Spinal cord (tissue), 10 donors: ENCODE results near the gene THOC6. TPM values are rescaled to one million over a fixed set of nuclear protein-coding genes. Genes with fewer than 3 reads are reported as not detected.
"Not testable (repeated sequence)": the region's sequence is repeated elsewhere in the genome, so short reads cannot be mapped to it uniquely, and the experiment has no call there.

Source experiments
- DNase-seq, 6 donors: peaks; one replicate each; pipeline versions ENCODE4 v3.0.0 to v3.0.0-alpha.2; 2013 to 2015; ENCODE audit warnings: low spot score in 6 of 6, low read depth in 4 of 6
- H3K27ac ChIP-seq: one replicate; pipeline ENCODE4 v1.5.1; 2013; ENCODE audit warnings: low read depth, low read length, control low read depth
- H3K27me3 ChIP-seq: one replicate; pipeline ENCODE4 v1.6.1; 2013; ENCODE audit warnings: low read length; ENCODE audit not compliant: control insufficient read depth, insufficient read depth
- H3K36me3 ChIP-seq: one replicate; pipeline ENCODE4 v1.6.1; 2013; ENCODE audit warnings: low read length; ENCODE audit not compliant: control insufficient read depth, insufficient read depth
- H3K4me1 ChIP-seq: one replicate; pipeline ENCODE4 v1.6.1; 2013; ENCODE audit warnings: low read length; ENCODE audit not compliant: control insufficient read depth, insufficient read depth
- H3K4me3 ChIP-seq: one replicate; pipeline ENCODE4 v1.5.1; 2013; ENCODE audit warnings: low read depth, low read length, control low read depth
- H3K9me3 ChIP-seq: one replicate; pipeline ENCODE4 v1.6.1; 2013; ENCODE audit warnings: low read length; ENCODE audit not compliant: control insufficient read depth, insufficient read depth
- WGBS: methylation state at CpG from one replicate; pipeline ENCODE4 v1.1.5; 2013; ENCODE audit warnings: missing lambda C conversion rate; ENCODE audit not compliant: insufficient coverage; 5-methylcytosine and 5-hydroxymethylcytosine counted together
- polyA plus RNA-seq, 2 donors: library from polyadenylated mRNA; unstranded; fragments of 120-200 nt; gene quantifications; one replicate each; pipeline ENCODE4 v1.2.1, GENCODE V29; 2013; ENCODE audit not compliant: insufficient read length in 2 of 2
- total RNA-seq, 2 donors: library from RNA; depleted of rRNA in 1 of 2; stranded (reverse); fragments of 120-200 nt in 1 of 2; fragments of >200 nt in 1 of 2; gene quantifications; one replicate each; pipeline versions ENCODE4 v1.2.3 to v1.2.4, GENCODE V29; 2013 to 2014
- donor health status: healthy.

The THOC6 gene
- total and polyA plus RNA-seq, 4 donors: 7.2 to 18.7 (median 14.6) TPM

- H3K27ac ChIP-seq: no peak overlapping the region
- H3K9me3 ChIP-seq: no peaks in the 10 kb centered on the region
- 86% methylated on average over 6 of the region's 7 CpGs for WGBS
- DNase-seq: no peak
- H3K27me3 ChIP-seq: no peaks in the 10 kb centered on the region
- peaks cover 4% of the 10 kb centered on the region for H3K4me1 ChIP-seq
- no peak overlapping the region for H3K4me3 ChIP-seq
- H3K36me3 ChIP-seq: no peaks in the 10 kb centered on the region
Observed at GRCh38 chr16:3066440-3066748, 42.6 kb downstream of the THOC6 start.

DNA sequence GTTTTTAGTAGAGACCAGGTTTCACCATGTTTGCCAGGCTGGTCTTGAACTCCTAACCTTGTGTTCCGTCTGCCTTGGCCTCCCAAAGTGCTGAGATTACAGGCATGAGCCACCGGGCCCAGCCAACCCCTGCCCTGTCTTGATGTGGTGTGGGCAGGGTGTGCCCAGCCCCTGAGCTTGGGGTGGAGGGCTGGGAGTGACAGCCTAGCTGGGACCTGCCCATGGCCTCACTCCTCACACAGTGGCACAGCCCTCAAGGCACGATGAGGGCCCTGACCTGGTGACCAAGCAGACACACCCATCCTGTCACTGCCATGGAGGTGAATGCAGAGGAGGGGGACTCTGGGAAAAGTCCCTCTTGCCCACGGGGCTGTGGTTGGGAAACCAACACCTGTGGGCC, 44.7 kb downstream of the THOC6 start:
- Histone ChIP-seq H3K9me3 (no peaks in the 10 kb centered on the region), H3K27me3 (no peaks in the 10 kb centered on the region), H3K36me3 (no peaks in the 10 kb centered on the region), H3K27ac (no peak overlapping the region), H3K4me1 (peaks cover 4% of the 10 kb centered on the region), H3K4me3 (no peak overlapping the region)
- no peak for DNase-seq
- WGBS: 83% methylated on average over 3 of the region's 4 CpGs

- H3K27ac ChIP-seq, H3K27me3 ChIP-seq, H3K4me1 ChIP-seq, H3K9me3 ChIP-seq, H3K36me3 ChIP-seq, H3K4me3 ChIP-seq, DNase-seq: not testable (repeated sequence)
- WGBS: 87% methylated on average over 10 of the region's 11 CpGs
Observed at GRCh38 chr16:3069146-3069545, 45.3 kb downstream of the THOC6 start.

- WGBS: 77% methylated on average over 7 of the region's 9 CpGs
- no peak overlapping the region for H3K27ac ChIP-seq
Observed at GRCh38 chr16:3070608-3071111, 46.8 kb downstream of the THOC6 start.

GRCh38 chr16:3071655-3072054, 47.8 kb downstream of the THOC6 start:
- WGBS: 82% methylated on average over 7 of the region's 7 CpGs
- Histone ChIP-seq H3K36me3 (no peaks in the 10 kb centered on the region), H3K27ac (no peak overlapping the region), H3K9me3 (no peaks in the 10 kb centered on the region), H3K4me1 (peaks cover 7% of the 10 kb centered on the region), H3K4me3 (no peak overlapping the region), H3K27me3 (no peaks in the 10 kb centered on the region)
- no peak for DNase-seq

More at GRCh38 chr16:3070608-3071111, 46.8 kb downstream of the THOC6 start:
- no peak for DNase-seq
- no peaks in the 10 kb centered on the region for H3K9me3 ChIP-seq
- peaks cover 7% of the 10 kb centered on the region for H3K4me1 ChIP-seq
- H3K4me3 ChIP-seq: no peak overlapping the region
- H3K27me3 ChIP-seq: no peaks in the 10 kb centered on the region
- no peaks in the 10 kb centered on the region for H3K36me3 ChIP-seq

DNA sequence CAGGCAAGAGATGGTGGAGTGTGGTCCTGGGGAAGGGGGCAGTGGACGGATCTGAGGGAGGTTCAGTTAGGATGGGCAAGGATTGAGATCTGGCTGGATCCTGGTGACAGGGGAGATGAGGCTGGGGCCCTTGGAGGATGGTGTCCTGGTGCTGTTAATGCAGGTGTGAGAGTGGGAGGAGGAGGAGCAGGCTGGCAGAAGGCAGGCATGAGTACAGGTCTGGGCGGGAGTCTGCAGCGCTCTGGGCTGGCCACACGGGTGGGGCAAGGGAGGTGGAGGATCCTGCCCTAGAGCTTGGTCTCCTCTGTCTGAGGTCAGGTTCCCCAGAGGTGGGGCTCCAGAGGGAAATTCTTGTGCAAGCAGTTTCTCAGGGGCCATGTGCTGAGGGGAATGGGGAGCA, 48.3 kb downstream of the THOC6 start:
- not testable (repeated sequence) for DNase-seq, H3K27ac ChIP-seq, H3K9me3 ChIP-seq, H3K36me3 ChIP-seq, H3K4me3 ChIP-seq, H3K27me3 ChIP-seq, H3K4me1 ChIP-seq
- WGBS: 68% methylated on average over 2 of the region's 4 CpGs

GRCh38 chr16:3072576-3073263, 48.9 kb downstream of the THOC6 start:
- not testable (repeated sequence) for H3K27me3 ChIP-seq, DNase-seq, H3K4me1 ChIP-seq, H3K36me3 ChIP-seq, H3K27ac ChIP-seq, H3K9me3 ChIP-seq, H3K4me3 ChIP-seq
- 20% methylated on average over 3 of the region's 18 CpGs for WGBS

GRCh38 chr16:3073448-3073847, 49.6 kb downstream of the THOC6 start:
- Histone ChIP-seq H3K4me1 (peaks cover 7% of the 10 kb centered on the region), H3K9me3 (no peaks in the 10 kb centered on the region), H3K4me3 (no peak overlapping the region), H3K27me3 (no peaks in the 10 kb centered on the region), H3K27ac (no peak overlapping the region), H3K36me3 (no peaks in the 10 kb centered on the region)
- no peak for DNase-seq
- 95% methylated on average over 7 of the region's 7 CpGs for WGBS

DNA sequence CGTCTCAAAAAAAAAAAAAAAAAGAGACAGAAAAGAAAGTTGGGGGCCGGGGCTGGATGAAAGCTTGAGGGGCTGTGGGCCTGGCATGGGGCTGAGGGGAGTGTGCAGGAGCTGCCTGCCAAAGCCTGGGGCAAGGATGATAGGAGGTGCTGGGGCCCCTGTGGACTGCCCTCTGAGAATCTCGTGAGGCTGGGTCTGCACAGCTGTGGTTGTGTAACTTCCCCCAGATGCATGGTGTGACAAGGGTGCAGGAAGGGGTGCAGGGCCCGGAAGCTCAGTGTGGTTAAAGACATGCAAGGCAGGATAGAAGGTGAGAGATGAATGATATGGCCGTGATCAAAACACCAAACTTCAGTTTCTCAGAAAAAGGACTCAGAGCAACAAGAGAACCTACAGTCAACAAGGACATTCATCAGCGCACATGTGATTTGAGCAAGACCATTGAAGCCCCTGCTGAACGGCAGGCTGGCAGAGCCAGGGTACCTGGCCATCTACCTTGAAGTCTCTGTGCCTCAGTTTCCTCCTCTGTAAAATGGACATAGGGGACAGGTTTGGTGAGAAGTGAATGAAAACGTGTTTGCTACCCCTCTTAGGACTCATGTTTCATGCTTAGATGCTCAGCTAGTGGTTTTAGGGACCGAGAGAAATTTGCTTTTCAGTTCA, 51.2 kb downstream of the THOC6 start:
- DNase-seq: no peak
- H3K36me3 ChIP-seq: no peaks in the 10 kb centered on the region
- peaks cover 7% of the 10 kb centered on the region for H3K4me1 ChIP-seq
- no peaks in the 10 kb centered on the region for H3K9me3 ChIP-seq
- H3K27me3 ChIP-seq: peaks cover 2% of the 10 kb centered on the region
- no peak overlapping the region for H3K4me3 ChIP-seq
- H3K27ac ChIP-seq: no peak overlapping the region
- 62% methylated on average over 6 of the region's 9 CpGs for WGBS

DNA sequence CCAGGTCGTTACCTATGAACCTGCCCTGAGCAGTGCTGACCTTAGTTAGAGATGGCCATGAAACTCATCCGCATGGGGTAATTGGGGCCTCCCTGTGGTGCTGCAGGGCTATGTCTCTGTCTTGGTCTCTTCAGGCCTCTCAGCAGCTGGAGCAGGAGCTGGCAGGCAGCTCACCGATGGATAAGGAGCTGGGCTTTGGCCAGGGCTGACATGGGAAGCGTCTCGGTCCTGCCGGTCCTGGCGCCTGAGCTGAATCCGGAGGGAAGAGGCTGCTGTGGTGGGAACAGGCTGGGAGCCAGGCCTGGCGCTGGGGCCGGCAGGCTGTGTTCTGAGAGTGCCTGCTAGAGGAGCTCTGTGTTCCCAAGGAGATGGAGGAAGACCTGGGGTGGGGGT, 51.7 kb downstream of the THOC6 start:
- DNase-seq: peak in 2 of 6 donors; percentile 64
- Histone ChIP-seq H3K4me1 (peaks cover 7% of the 10 kb centered on the region), H3K9me3 (no peaks in the 10 kb centered on the region), H3K36me3 (no peaks in the 10 kb centered on the region), H3K4me3 (no peak overlapping the region), H3K27ac (no peak overlapping the region), H3K27me3 (peaks cover 2% of the 10 kb centered on the region)
- 23% methylated on average over 10 of the region's 10 CpGs for WGBS
